ENCODE measurements around the gene FTL.

FTL gene

GRCh38 chr19:48994035-48994386 lies 28.9 kb downstream of the FTL start:
- ChIA-PET CTCF (interaction anchor here (0.8 to 6.8 kb wide), 28 partner anchors 10 to 206 kb away, joined by 3 to 128 read pairs (median 8); partner anchors contain the start of genes CGB7, HSD17B14, KCNA7 and PPP1R15A), POLR2A (interaction anchor here (0.7 to 2.0 kb wide), 12 partner anchors 15 to 363 kb away, joined by 3 to 9 read pairs (median 4); partner anchors contain the start of genes FTL, LIN7B, NUCB1 and PPP1R15A)
- peak overlapping the region; percentile 89 for H3K4me3 ChIP-seq (ENCODE audit: low read depth, low read length)
- TF ChIP-seq CTCF (IDR thresholded peaks at IDR 0.05; ENCODE audit: insufficient read depth, low read length, missing control alignments): no peak
- no peak for DNase-seq (ENCODE audit: low read depth, low spot score)

- no peak overlapping the region for H3K4me3 ChIP-seq (ENCODE audit: low read depth, low read length)
- ChIA-PET POLR2A (interaction anchor here (1.1 to 1.4 kb wide), 2 partner anchors 10 to 58 kb away, joined by 3 to 4 read pairs; no protein-coding TSS in a partner anchor), CTCF (interaction anchor here (0.6 to 5.3 kb wide), 19 partner anchors 8 to 227 kb away, joined by 3 to 146 read pairs (median 8); partner anchors contain the start of genes CGB7 and KCNA7)
- peak; percentile 67 for TF ChIP-seq CTCF (IDR thresholded peaks at IDR 0.05; ENCODE audit: insufficient read depth, low read length, missing control alignments)
- DNase-seq (ENCODE audit: low read depth, low spot score): no peak
These were observed 32.9 kb downstream of the FTL start for GRCh38 chr19:48997972-48998371.

GRCh38 chr19:48999481-49000325 lies 34.6 kb downstream of the FTL start:
- POLR2A ChIA-PET: interaction anchor here (0.6 to 1.1 kb wide), 3 partner anchors 20 to 70 kb away, joined by 3 to 4 read pairs (median 3); partner anchors contain the start of gene CGB7
- no peak for DNase-seq (ENCODE audit: low read depth, low spot score)

GRCh38 chr19:49004133-49004532 lies 39.0 kb downstream of the FTL start:
- no peak for TF ChIP-seq CTCF (IDR thresholded peaks at IDR 0.05; ENCODE audit: insufficient read depth, low read length, missing control alignments)
- no peak for DNase-seq (ENCODE audit: low read depth, low spot score)
- no peak overlapping the region for H3K4me3 ChIP-seq (ENCODE audit: low read depth, low read length)
- ChIA-PET POLR2A (interaction anchor here (0.5 kb wide), 1 partner anchor 292 kb away, joined by 3 read pairs; no protein-coding TSS in a partner anchor), CTCF (interaction anchor here (0.8 to 2.6 kb wide), 6 partner anchors 9 to 216 kb away, joined by 3 to 23 read pairs (median 3); partner anchors contain the start of genes GYS1 and RUVBL2)

More at GRCh38 chr19:48999481-49000325, 34.6 kb downstream of the FTL start:
- peak; percentile 87 for TF ChIP-seq CTCF (IDR thresholded peaks at IDR 0.05; ENCODE audit: insufficient read depth, low read length, missing control alignments)
- CTCF ChIA-PET: interaction anchor here (0.6 to 5.3 kb wide), 44 partner anchors 9 to 226 kb away, joined by 3 to 146 read pairs (median 5); partner anchors contain the start of genes CGB7, KCNA7 and PPFIA3
- H3K4me3 ChIP-seq (ENCODE audit: low read depth, low read length): no peak overlapping the region

GRCh38 chr19:49004964-49005614 lies 40.0 kb downstream of the FTL start:
- no peak for DNase-seq (ENCODE audit: low read depth, low spot score)
- no peak for TF ChIP-seq CTCF (IDR thresholded peaks at IDR 0.05; ENCODE audit: insufficient read depth, low read length, missing control alignments)
- H3K4me3 ChIP-seq (ENCODE audit: low read depth, low read length): no peak overlapping the region
- ChIA-PET POLR2A (no interaction called here), CTCF (interaction anchor here (2.3 to 2.6 kb wide), 2 partner anchors 12 to 13 kb away, joined by 14 to 23 read pairs; partner anchors contain the start of genes GYS1 and RUVBL2)
